CD4-positive, alpha-beta T cell treated with Interleukin-1 beta for 1 hour (primary cell): Measurements from ENCODE around the gene SPRR2D.
"Not testable (repeated sequence)": the region's sequence is repeated elsewhere in the genome, so short reads cannot be mapped to it uniquely, and the experiment has no call there.

ENCODE experiments used
- DNase-seq, 2 donors: peaks; one replicate each; pipeline ENCODE4 v3.0.0-alpha.2; 2020 to 2022

SPRR2D gene

DNA sequence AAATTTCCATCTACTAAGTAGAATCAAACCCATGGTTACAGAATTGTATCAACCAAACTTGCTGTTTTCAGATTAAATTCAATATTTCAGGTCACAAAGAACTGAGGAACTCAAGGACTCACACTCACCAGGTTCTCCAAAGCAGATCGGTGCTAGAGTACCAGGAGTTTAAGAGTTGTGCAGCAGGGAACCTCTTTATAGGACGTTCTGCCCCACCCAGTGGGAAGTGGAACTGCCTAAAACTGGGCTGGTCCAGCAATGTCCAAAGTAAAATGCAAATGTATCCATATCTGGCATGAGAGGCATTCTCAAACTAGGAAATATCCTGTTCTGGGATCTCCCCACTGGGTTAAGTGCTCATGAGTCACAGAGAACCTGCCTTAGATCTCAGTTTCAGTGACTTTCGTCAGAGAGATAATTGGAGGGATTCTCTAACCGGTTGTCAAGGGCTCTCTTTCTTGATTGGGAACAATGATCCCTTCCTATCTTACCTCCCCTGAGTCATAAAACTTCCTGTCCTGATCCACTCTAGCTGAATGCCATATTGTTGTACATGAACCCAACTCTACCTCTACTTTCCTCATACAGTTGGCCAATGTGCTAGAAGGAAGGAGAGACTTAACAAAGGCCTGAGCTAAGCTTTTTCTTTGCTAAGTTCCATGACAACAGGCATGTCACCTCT, at the start of gene SPRR2D:
SPRR2D (minus strand) TSS at position 171 of the 682 bp plus-strand sequence. CDS start 774 bp downstream, outside the sequence.
- no peak for DNase-seq

DNA sequence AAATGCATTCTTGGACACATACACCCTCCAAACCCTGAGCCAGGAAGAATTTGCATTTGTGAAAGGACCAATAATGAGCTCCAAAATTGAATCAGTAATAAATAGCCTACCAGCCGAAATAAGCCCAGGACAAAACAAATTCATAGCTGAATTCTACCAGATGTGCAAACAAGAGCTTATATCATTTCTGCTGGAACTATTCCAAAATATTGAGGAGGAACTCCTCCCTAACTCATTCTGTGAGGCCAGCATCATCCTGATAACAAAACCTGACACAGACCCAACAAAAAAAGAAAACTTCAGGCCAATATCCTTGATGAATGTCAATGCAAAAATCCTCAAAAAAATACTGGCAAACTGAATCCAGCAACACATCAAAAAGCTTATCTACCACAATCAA, 46.7 kb upstream of the SPRR2D start:
- no peak for DNase-seq

DNA sequence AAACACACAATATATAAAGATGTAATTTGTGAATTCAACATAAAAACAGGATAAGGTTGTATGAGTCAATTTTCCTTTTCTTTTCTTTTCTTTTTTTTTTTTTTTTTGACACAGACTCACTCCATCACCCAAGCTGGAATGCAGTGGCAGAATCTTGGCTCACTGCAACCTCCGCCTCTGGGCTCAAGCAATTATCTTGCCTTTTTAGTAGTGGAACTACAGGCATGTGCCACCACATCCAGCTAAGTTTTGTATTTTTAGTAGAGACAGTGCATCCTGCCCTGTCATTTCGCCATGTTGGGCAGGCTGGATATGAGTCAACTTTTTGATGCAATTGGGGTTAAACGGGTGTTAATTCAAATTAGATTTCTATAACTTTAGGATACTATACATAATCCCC, 40.8 kb upstream of the SPRR2D start:
- DNase-seq: no peak

DNA sequence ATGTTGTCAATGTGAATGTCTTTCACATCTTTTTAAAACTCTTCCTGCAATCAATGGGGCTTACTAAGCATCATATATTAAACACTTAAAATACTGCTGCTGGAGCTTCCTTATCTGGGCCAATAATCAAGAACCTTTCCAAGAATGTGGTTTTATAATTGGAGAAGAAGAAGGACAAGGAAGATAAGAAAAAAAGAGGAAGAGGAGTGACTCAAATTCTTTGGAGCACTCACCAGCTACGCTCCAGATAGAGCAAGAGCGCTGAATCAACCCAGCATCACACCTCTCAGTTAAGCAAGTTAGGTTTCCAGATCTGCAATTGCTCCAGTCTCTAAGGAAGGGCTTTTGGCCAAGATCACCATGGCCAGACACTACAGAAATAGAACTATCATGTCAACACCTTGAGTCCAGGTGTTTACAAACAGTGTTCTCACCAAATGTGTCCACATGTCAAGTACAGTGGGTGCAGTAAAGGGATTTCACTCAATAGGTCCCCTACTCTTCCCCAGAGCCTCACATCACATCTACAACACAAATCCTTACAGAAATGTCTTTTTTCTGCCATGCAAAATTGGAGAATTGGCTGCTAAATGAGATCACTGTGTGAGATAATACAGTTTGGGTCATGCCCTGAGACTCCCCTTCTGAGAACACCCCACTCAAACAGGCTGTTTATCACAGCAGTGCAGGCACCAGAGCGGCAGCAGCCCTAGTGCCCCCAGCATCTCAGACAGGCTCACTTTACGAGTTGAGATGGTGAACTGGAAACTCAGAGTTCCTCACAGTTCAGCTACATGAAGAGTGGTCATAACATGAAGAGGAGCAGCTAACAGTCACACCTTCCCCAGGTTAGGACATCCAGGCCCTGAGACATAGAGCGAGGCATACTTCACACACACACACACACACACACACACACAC, 32.1 kb upstream of the SPRR2D start:
- no peak for DNase-seq

DNA sequence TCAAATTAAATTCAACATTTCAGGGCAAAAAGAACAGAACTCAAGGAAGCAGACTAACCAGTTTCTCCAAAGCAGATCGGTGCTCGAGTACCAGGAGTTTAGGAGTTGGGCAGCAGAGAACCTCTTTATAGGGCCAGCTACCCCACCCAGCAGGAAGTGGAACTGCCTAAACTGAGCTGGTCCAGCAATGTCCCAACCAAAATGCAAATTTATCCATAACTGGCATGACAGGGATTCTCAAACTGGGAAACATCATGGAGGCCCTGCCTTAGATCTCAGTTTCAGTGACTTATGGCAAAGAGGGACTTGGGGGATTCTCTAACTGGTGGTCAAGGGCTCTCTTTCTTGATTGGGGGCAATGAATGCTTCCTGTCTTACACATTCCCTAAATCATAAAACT, 30.6 kb upstream of the SPRR2D start, which contains the start of gene SPRR2B:
SPRR2B (minus strand) TSS at position 101 of the 400 bp plus-strand sequence. CDS start 772 bp downstream, outside the sequence.
- DNase-seq: no peak

DNA sequence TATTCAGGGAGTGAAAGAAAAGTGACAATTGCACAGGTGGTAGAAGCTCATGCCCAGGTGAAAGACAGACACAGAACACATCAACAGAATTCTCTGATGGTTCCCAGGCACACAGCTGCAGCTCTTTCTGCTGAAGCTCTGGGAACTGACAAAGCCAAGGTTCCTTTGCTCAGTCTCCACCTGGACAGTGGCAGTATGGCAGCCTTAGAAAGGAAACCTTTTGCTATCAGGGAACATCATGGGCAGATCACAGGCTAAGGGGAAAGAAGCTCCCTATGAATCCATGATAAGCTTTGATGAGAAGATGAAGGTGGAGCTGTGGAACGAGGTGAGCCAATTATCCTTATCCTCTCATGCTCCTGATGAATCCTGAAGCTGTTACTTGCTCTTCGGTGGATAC, 29.3 kb upstream of the SPRR2D start:
- no peak for DNase-seq

DNA sequence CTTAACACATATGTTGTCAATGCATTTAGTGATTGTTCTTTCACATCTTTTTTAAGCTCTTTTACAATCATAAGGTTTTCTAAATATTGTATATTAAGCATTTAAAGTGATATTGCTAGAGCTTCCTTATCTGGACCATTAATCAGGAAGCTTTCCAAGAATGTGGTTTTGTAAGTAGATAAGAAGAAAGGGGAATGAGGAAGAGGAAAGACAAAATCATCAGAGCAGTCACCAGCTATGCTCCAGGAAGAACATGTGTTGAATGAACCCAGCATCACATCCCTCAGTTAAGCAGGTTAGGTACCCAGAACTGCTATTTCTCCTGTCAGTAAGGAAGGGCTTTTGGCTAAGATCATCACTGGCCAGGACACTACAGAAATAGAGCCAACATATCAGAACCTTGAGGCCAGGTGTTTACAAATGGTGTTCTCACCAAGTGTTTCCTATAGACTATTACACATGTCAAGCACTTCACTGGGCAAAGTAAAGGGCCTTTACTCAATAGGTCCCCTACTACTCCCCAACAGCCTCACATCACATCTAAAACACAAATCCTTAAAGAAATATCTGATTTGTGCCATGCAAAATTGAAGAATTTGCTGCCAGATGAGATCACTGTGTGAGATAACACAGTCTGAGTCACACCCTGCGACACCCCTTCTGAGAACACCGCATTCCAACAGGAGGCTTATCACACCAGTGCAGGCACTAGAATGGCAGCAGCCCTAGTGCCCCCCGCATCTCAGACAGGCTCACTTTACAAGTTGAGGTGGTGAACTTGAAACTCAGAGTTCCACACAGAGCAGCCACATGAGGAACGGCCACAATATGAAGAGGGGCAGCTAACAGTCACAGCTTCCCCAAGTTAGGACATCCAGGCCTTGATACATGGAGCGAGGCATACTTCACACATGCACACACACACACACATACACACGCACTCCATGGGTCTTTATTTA, 18.2 kb upstream of the SPRR2D start:
- no peak for DNase-seq

DNA sequence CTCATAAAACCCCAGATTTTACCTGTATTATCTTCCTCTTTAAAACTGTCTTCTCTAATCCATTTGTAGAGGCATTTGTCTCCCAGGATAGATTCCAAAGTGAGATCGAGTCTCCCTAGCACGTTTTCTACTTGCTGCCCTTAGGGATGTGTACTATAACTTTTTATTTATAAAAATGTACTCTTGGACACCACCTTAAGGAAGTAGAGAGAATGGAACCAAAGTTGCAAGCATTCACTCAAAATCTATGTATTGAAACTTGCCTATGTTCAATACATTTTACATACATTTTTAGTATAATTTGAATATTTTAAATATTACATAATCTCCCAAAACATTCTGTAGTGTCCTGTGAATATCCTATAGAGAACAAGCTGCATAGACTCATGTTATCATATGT, 17.2 kb upstream of the SPRR2D start:
- DNase-seq: no peak

DNA sequence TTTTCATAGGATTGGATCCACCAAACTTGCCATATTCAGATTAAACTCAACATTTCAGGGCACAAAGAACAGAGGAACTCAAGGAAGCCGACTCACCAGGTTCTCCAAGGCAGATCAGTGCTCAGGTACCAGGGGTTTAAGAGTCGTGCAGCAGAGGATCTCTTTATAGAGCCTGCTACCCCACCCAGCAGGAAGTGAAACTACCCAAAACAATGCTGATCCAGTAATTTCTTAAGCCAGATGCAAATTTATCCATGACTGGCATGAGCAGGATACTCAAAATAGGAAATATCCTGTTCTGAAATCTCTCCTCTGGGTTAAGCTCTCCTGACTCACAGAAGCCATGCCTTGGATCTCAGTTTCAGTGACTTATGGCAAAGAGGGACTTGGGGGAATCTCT, 16.5 kb upstream of the SPRR2D start, which contains the start of gene SPRR2A:
SPRR2A (minus strand) TSS at position 138 of the 400 bp plus-strand sequence. CDS start 777 bp downstream, outside the sequence.
- DNase-seq: no peak

DNA sequence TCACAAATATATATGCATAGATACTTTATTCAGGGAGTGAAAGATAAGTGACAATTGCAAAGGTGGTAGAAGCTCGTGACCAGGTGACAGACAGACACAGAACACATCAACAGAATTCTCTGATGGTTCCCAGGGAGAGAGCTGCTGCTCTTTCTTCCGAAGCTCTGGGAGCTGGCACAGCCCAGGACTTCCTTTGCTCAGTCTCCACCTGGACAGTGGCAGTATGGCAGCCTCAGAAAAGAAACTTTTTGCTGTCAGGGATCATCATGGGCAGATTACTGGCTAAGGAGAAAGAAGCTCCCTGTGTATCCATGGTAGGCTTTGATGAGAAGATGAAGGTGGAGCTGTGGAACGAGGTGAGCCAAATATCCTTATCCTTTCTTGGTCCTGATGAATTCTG, 15.2 kb upstream of the SPRR2D start:
- not testable (repeated sequence) for DNase-seq

DNA sequence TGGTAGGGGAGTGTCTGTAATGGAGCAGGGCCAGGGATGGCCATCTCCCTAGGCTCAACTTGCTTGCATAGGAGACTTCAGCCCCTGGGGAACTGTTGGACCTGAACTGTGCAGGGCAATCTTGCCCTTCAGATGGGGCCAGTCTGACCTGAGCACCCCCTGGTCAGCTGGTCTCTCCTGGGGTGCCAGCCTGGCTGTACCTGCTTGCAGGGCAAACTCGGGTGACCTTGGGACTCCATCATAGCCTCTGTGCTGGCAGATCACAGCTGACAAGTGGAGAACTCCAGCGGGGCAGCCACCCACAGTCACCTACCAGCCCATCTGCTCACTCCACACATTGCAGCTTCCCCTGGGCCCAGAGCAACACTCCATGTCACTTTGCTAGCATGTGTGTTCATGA, 8.3 kb upstream of the SPRR2D start:
- no peak for DNase-seq

DNA sequence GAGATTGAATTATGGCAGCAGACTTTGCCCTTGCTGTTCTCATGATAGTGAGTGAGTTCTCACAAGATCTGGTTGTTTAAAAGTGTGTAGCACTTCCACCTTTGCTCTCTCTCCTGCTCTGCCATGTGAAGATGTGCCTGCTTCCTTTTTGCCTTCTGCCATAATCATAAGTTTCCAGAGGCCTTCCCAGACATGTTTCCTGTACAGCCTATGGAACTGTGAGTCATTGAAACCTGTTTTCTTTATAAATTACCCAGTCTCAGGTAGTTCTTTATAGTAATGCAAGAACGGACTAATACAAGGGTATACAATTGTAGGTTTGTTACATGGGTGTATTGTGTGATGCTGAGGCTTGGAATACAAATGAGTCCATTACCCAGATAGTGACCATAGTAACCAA, 5.7 kb downstream of the SPRR2D start:
- no peak for DNase-seq

DNA sequence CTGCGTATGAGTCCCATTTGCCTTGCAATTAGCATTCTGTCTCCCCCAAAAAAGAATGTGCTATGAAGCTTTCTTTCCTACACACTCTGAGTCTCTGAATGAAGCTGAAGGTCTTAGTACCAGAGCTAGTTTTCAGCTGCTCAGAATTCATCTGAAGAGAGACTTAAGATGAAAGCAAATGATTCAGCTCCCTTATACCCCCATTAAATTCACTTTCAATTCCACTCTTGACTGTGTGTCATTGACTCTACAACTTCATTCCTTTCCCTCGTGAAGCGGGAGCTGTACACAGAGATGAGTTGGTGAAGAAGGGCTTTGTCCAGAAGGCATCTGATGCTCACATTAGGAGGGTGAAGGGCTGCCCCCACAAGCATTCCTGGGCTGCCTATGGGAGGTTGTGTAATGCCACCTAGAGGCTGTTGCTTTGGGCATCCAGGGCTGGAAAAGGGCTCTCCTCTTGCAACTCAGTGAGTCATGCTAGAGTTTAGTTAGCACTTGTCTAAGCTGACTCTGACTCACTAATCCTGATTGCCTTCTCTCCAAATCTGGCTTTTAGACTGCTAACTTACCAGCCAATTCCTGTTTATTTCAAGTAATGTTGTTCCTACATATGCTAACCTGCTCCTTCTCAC, 8.1 kb downstream of the SPRR2D start:
- no peak for DNase-seq

DNA sequence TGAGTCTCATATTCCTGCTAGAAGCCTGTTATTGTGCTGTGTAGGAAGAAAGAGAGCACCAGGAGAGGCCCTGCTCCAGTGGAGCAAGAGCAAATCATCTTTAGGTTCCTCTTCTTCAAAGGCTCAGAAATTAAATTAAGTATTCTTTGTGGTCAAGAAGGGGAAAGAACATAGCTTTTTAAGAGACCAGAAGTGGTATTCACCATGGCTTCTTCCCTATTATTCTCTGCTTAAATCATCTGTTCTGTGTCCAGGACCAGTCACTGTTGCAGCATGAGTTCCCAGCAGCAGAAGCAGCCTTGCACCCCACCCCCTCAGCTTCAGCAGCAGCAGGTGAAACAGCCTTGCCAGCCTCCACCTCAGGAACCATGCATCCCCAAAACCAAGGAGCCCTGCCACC, 8.8 kb downstream of the SPRR2D start:
- no peak for DNase-seq

DNA sequence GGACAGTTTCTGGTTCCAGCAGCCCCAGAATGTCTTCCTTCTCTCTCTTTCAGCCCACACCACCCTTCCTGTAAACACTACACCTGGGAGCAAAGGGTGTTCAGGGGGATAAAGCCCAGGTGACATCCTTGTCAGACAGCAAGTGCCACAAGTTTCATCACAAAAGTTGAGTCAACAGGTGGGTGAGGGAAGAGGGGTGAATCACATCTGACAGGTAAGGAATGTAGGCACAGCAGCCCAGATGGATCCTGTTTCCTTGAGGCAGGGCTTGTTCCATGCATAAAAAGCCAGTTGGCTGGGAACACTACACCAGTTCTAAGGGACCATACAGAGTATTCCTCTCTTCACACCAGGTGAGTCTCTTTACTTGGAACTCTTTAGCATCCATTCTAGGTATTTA, 10.0 kb downstream of the SPRR2D start, which contains the start of gene SPRR1B:
SPRR1B (plus strand) TSS at position 309 of the 400 bp plus-strand sequence. CDS start 1,143 bp downstream, outside the sequence.
- no peak for DNase-seq

DNA sequence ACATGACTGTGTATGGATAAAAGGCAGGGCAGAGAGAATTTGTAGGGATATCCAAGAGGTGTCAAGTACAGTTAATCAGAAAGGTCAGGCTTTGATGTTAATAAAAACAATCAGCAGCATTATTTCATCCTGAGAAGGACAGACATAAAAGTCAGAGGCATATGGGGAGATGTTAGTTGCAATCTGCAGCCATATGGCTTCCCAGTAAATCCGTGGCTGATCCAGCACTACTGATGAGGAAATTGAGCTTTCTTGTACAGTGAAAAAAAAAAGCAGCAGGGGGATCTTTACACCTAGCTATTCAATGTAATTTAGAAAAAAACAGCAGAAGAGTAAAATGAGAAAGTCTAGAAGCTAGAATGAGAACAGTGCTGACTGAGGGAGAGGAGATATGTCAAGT, 12.2 kb downstream of the SPRR2D start:
- DNase-seq: no peak

DNA sequence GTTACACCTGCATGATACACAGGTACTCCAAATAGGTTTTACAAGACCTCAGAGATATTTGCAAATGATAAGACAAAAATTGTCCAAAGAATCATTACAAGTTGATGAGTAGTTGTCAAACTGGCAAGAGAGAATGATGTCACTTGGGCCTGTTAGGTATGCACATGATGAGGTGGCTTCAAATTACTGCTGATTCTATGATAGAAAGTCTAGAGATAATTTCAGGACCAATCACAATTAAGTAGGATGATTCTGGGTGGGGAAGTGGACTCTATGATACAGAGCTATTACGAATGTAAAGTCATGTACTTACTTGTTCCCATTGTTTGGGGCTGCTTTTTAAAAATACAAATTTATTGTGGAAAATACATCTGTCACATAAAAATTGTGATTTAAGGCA, 15.1 kb downstream of the SPRR2D start:
- no peak for DNase-seq

DNA sequence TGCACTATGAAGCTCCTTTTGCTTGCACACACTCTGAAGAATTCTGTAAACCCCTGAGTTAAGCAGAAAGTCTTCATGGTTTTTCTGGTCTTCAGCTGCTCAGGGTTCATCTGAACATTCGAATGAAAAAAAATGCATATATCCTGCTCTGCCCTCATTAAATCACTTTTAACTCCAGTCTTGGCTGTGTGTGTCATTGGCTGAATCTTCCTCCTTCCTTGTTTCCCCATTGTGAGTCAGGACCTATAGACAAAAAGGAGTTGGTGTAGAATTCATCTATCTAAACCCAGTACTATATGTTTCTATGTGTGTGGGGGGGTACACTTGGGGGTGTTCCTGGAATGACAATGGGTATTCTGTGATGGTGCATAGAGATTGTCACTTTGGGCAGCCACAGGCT, 16.5 kb downstream of the SPRR2D start:
- no peak for DNase-seq

DNA sequence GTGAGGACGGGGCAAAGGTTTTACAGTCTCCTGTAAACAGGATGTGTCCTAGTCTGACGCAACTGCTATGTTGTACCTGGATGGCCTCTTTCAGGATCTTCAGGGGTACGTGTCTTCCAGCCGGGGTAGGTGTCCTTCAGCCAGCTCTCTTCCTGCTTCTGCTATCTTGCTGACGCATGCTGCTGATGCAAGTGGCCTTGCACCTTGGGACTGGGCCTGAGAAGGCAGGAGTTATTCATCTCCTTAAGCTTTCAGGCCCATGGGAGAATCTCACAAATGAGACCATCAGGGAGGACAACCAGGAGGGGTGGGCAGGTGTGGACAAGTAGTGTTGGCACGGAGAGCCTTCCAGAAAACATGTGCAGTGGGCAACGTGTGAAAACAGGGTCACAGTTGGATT, 17.8 kb downstream of the SPRR2D start:
- DNase-seq: no peak

DNA sequence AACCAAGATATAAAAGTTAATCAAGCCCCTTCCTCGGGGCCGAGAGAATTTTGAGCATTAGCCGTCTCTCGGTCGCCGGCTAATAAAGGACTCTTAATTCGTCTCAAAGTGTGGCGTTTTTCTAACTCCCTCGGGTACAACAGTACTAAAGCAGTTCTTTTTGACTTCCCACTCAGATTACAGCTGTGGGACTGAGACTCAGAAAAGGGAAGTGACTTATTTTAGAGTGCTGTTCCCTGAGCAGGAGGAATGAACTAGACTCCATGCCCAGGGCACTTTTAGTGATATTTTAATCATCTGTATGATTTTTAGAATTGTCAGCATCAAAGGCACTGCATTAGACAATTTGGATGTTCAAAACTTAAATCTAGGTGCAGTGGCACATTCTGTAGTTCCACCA, 18.6 kb downstream of the SPRR2D start:
- not testable (repeated sequence) for DNase-seq

DNA sequence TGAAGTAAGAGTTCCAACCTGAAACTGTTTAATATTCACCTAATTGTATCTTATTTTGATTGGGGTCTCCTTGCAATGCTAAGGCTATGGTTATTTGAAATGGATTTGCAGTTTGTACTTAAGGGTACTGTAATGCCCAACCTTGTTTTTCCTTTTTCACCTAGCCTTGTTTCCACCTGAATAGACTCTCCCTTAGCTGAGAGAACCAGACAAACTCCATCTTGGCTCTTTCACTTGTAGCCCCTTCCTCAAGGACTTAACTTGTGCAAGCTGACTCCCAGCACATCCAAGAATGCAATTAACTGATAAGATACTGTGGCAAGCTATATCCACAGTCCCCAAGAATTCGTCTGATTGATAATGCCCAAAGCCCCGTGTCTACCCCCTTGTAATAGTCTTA, 19.1 kb downstream of the SPRR2D start:
- not testable (repeated sequence) for DNase-seq

DNA sequence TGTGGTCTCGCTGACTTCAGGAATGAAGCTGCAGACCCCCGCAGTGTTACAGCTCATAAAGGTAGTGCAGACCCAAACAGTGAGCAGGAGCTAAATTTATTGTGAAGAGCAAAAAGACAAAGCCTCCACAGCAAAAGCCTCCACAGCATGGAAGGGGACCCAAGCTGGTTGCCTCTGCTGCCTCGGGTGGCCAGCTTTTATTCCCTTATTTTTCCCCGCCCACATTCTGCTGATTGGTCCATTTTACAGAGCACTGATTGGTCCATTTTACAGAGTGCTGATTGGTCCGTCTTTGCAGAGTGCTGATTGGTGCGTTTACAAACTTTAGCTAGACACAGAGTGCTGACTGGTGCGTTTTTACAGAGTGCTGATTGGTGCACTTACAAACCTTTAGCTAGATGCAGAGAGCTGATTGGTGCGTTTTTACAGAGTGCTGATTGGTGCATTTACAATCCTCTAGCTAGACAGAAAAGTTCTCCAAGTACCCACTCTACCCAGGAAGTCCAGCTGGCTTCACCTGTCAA, 29.6 kb downstream of the SPRR2D start:
- not testable (repeated sequence) for DNase-seq
